Duodenal mucosa (tissue), 2 donors: Measurements from ENCODE around the gene MKS1.

Experiments
- H3K27ac ChIP-seq: one replicate; pipeline ENCODE4 v1.7.0; 2013; ENCODE audit warnings: low read depth, low read length
- H3K27me3 ChIP-seq, 2 donors: one replicate each; pipeline ENCODE4 v1.7.0; 2013; ENCODE audit warnings: low read length in 2 of 2, control low read depth in 1 of 2; ENCODE audit not compliant: insufficient read depth in 2 of 2, control insufficient read depth in 1 of 2
- H3K36me3 ChIP-seq, 2 donors: one replicate each; pipeline ENCODE4 v1.7.0; 2013; ENCODE audit warnings: low read length in 2 of 2, control low read depth in 1 of 2; ENCODE audit not compliant: insufficient read depth in 2 of 2, control insufficient read depth in 1 of 2
- H3K4me1 ChIP-seq, 2 donors: one replicate each; pipeline ENCODE4 v1.7.0; 2013; ENCODE audit warnings: low read length in 2 of 2, control low read depth in 1 of 2; ENCODE audit not compliant: insufficient read depth in 2 of 2, control insufficient read depth in 1 of 2
- H3K4me3 ChIP-seq, 2 donors: one replicate each; pipeline ENCODE4 v1.7.0; 2013; ENCODE audit warnings: low read length in 2 of 2, low read depth in 1 of 2
- H3K9ac ChIP-seq, 2 donors: one replicate each; pipeline ENCODE4 v1.7.0; 2013; ENCODE audit warnings: low read length in 2 of 2, low read depth in 1 of 2
- H3K9me3 ChIP-seq, 2 donors: one replicate each; pipeline ENCODE4 v1.7.0; 2013; ENCODE audit warnings: low read length in 2 of 2, control low read depth in 1 of 2; ENCODE audit not compliant: control insufficient read depth in 1 of 2

MKS1 gene

GRCh38 chr17:58172369-58173071 is 46.5 kb downstream of the MKS1 start:
- Histone ChIP-seq H3K9ac (no peak overlapping the region), H3K4me1 (peaks cover 0 to 4% of the 10 kb centered on the region in 2 donors), H3K9me3 (no peaks in the 10 kb centered on the region), H3K27me3 (peaks cover 0 to 5% of the 10 kb centered on the region in 2 donors), H3K36me3 (no peaks in the 10 kb centered on the region), H3K4me3 (no peak overlapping the region), H3K27ac (no peak overlapping the region)

- H3K9me3 ChIP-seq = no peaks in the 10 kb centered on the region
- H3K27me3 ChIP-seq = peaks cover 0 to 10% of the 10 kb centered on the region in 2 donors
- peaks cover 0 to 4% of the 10 kb centered on the region in 2 donors for H3K4me1 ChIP-seq
- H3K27ac ChIP-seq = no peak overlapping the region
- no peak overlapping the region for H3K9ac ChIP-seq
- no peaks in the 10 kb centered on the region for H3K36me3 ChIP-seq
- no peak overlapping the region for H3K4me3 ChIP-seq
Measured at GRCh38 chr17:58170622-58171021, 48.4 kb downstream of the MKS1 start.

GRCh38 chr17:58166682-58167081 is 52.4 kb downstream of the MKS1 start, which contains the start of gene OR4D2:
Gene OR4D2 (plus strand): TSS chr17:58166982. CDS start chr17:58169656, 2,674 bp downstream.
- peaks cover 0 to 4% of the 10 kb centered on the region in 2 donors for H3K4me1 ChIP-seq
- H3K9ac ChIP-seq = no peak within 1 kb of the TSS
- H3K9me3 ChIP-seq = no peaks in the 10 kb centered on the region
- H3K4me3 ChIP-seq = no peak within 1 kb of the TSS
- H3K27me3 ChIP-seq = peaks cover 10% of the 10 kb centered on the region in 2 donors
- no peaks in the 10 kb centered on the region for H3K36me3 ChIP-seq
- no peak within 1 kb of the TSS for H3K27ac ChIP-seq

GRCh38 chr17:58165981-58166380 is 53.1 kb downstream of the MKS1 start:
- Histone ChIP-seq H3K9me3 (no peaks in the 10 kb centered on the region), H3K27me3 (peaks cover 10% of the 10 kb centered on the region in 2 donors), H3K27ac (no peak overlapping the region), H3K9ac (no peak overlapping the region), H3K36me3 (no peaks in the 10 kb centered on the region), H3K4me3 (no peak overlapping the region), H3K4me1 (peaks cover 0 to 4% of the 10 kb centered on the region in 2 donors)

- H3K36me3 ChIP-seq = no peaks in the 10 kb centered on the region
- H3K9me3 ChIP-seq = no peaks in the 10 kb centered on the region
- H3K4me1 ChIP-seq = peaks cover 0 to 5% of the 10 kb centered on the region in 2 donors
- H3K9ac ChIP-seq = no peak overlapping the region
- no peak overlapping the region for H3K27ac ChIP-seq
- H3K27me3 ChIP-seq = peaks cover 19 to 22% of the 10 kb centered on the region in 2 donors
- no peak overlapping the region for H3K4me3 ChIP-seq
Measured at GRCh38 chr17:58161566-58161965, 57.5 kb downstream of the MKS1 start.

- Histone ChIP-seq H3K4me3 (no peak overlapping the region), H3K9me3 (no peaks in the 10 kb centered on the region), H3K4me1 (peaks cover 0 to 5% of the 10 kb centered on the region in 2 donors), H3K36me3 (no peaks in the 10 kb centered on the region), H3K27ac (no peak overlapping the region), H3K9ac (no peak overlapping the region), H3K27me3 (peaks cover 15 to 30% of the 10 kb centered on the region in 2 donors)
Measured at GRCh38 chr17:58158181-58158580, 60.9 kb downstream of the MKS1 start.

GRCh38 chr17:58156839-58157803 is 61.9 kb downstream of the MKS1 start:
- Histone ChIP-seq H3K9me3 (no peaks in the 10 kb centered on the region), H3K27ac (no peak overlapping the region), H3K9ac (no peak overlapping the region), H3K27me3 (peaks cover 15 to 30% of the 10 kb centered on the region in 2 donors), H3K4me1 (peaks cover 0 to 5% of the 10 kb centered on the region in 2 donors), H3K36me3 (no peaks in the 10 kb centered on the region), H3K4me3 (peak overlapping the region; percentile 14 to 61)
